HEK293T (cell line): ENCODE data around the gene TBC1D1.

Source experiments
- ARNT ChIP-seq: fragments of 450-650 bp; IDR thresholded peaks from 2 replicates; pipeline ENCODE4 v1.6.1; 2017; ENCODE audit warnings: mild to moderate bottlenecking
- BHLHE40 ChIP-seq: fragments of 450-650 bp; IDR thresholded peaks from 2 replicates; pipeline ENCODE4 v1.6.1; 2016; ENCODE audit warnings: mild to moderate bottlenecking, moderate library complexity, borderline replicate concordance
- ELF4 ChIP-seq: fragments of 450-650 bp; IDR thresholded peaks from 2 replicates; pipeline ENCODE4 v1.6.1; 2017; ENCODE audit warnings: antibody characterized with exemption
- FOXA1 ChIP-seq: fragments of 450-650 bp; IDR thresholded peaks from 2 replicates; pipeline ENCODE4 v1.6.1; 2016; ENCODE audit warnings: mild to moderate bottlenecking
- FOXK2 ChIP-seq: fragments of 450-650 bp; IDR thresholded peaks from 2 replicates; pipeline ENCODE4 v1.6.1; 2016; ENCODE audit warnings: mild to moderate bottlenecking
- FOXM1 ChIP-seq: fragments of 450-650 bp; IDR thresholded peaks from 2 replicates; pipeline ENCODE4 v1.6.1; 2017; ENCODE audit warnings: mild to moderate bottlenecking, borderline replicate concordance
- HDGF ChIP-seq: fragments of 450-650 bp; IDR thresholded peaks from 2 replicates; pipeline ENCODE4 v1.6.1; 2017; ENCODE audit warnings: antibody characterized with exemption, borderline replicate concordance
- L3MBTL2 ChIP-seq: fragments of 450-650 bp; conservative IDR thresholded peaks from 2 replicates; pipeline ENCODE4 v1.6.1; 2016; ENCODE audit warnings: mild to moderate bottlenecking
- SP1 ChIP-seq: fragments of 450-650 bp; IDR thresholded peaks from 2 replicates; pipeline ENCODE4 v1.6.1; 2017
- SUZ12 ChIP-seq: fragments of 450-650 bp; IDR thresholded peaks from 2 replicates; pipeline ENCODE4 v1.6.1; 2016; ENCODE audit warnings: mild to moderate bottlenecking
- TARDBP ChIP-seq: fragments of 450-650 bp; IDR thresholded peaks from 2 replicates; pipeline ENCODE4 v1.6.1; 2016
- ZNF384 ChIP-seq: fragments of 450-650 bp; IDR thresholded peaks from 2 replicates; pipeline ENCODE4 v1.6.1; 2016
- TF ChIP-seq, protein P1 (sequence below): fragments of 450-650 bp; IDR thresholded peaks from 2 replicates; pipeline ENCODE4 v1.6.1; 2016

GRCh38 chr4:38132107-38132673, 241.3 kb downstream of the TBC1D1 start:
- TF ChIP-seq ARNT (no peak), HDGF (no peak), SUZ12 (no peak), SP1 (no peak), FOXK2 (no peak), ELF4 (no peak), FOXM1 (no peak), BHLHE40 (no peak), L3MBTL2 (no peak), FOXA1 (no peak), TARDBP (no peak), ZNF384 (no peak)
- TF ChIP-seq, protein P1, sequence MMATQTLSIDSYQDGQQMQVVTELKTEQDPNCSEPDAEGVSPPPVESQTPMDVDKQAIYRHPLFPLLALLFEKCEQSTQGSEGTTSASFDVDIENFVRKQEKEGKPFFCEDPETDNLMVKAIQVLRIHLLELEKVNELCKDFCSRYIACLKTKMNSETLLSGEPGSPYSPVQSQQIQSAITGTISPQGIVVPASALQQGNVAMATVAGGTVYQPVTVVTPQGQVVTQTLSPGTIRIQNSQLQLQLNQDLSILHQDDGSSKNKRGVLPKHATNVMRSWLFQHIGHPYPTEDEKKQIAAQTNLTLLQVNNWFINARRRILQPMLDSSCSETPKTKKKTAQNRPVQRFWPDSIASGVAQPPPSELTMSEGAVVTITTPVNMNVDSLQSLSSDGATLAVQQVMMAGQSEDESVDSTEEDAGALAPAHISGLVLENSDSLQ, result no peak
